ENCODE data around the gene MICAL2. TPM values are rescaled to one million over a fixed set of nuclear protein-coding genes. Genes with fewer than 3 reads are reported as not detected.

The MICAL2 gene
- total and polyA plus RNA-seq, 2 of the 8 experiments (the other 6 are each of a cell fraction or from before 2014, with no cell fraction given): 1.3 to 4.1 TPM

DNA sequence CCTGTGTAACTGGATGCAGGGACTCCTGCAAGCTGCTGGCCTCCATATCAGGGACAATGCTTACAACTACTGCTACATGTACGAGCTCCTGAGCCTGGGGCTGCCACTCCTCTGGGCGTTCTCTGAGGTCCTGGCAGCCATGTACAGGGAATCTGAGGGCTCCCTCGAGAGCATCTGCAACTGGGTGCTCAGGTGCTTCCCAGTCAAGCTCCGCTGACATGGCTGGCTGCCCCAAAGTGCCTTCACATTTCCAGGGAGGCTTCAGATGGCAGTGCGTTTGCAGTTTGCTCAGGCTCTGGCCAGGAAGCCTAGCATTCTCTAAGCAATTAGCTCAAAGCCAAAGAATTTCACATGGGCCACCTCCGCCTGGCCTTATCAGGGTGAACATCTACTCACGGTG lies 149.6 kb downstream of the MICAL2 start:
- no peak overlapping the region for H3K4ac ChIP-seq (replicated peaks; ENCODE audit: insufficient read length, low read depth, low read length)

More for the DNA sequence above, 149.6 kb downstream of the MICAL2 start:
- no peak overlapping the region for H4K91ac ChIP-seq (replicated peaks; ENCODE audit: insufficient read length, low read length)
- no peak overlapping the region for H2BK12ac ChIP-seq (ENCODE audit: low read depth, low read length)
- no peaks in the 10 kb centered on the region for H3K9me3 ChIP-seq (ENCODE audit: insufficient read depth in 2 of 2, low read depth in 1 of 2, low read length in 1 of 2)
- H4K20me1 ChIP-seq (replicated peaks in 1 of 2; ENCODE audit: control insufficient read depth in 1 of 2, insufficient read depth in 2 of 2, low read length in 2 of 2): no peaks in the 10 kb centered on the region
- H2AFZ ChIP-seq (ENCODE audit: low read length): no peak overlapping the region
- H3K14ac ChIP-seq (ENCODE audit: insufficient read length): no peak overlapping the region
- ChIA-PET POLR2A (ENCODE audit: partially characterized antibody) (no interaction called here), CTCF (ENCODE audit: partially characterized antibody) (interaction anchor here (1.2 to 2.6 kb wide), 4 partner anchors 9 to 215 kb away, joined by 3 to 10 read pairs (median 6); no protein-coding TSS in a partner anchor)
- H3K4me2 ChIP-seq (ENCODE audit: insufficient read depth in 1 of 2, low read depth in 2 of 2, low read length in 2 of 2): no peak overlapping the region
- no peak overlapping the region for H2BK5ac ChIP-seq (ENCODE audit: low read depth, low read length)
- H3K79me2 ChIP-seq (ENCODE audit: control insufficient read depth in 1 of 2, insufficient read depth in 2 of 2, low read length in 2 of 2): no peaks in the 10 kb centered on the region
- no peak for TF ChIP-seq KDM5A (IDR thresholded peaks at IDR 0.05; ENCODE audit: low read length)
- no peak for TF ChIP-seq POLR2AphosphoS5 (IDR thresholded peaks at IDR 0.05; ENCODE audit: low read depth, low read length)
- no peak for TF ChIP-seq SIRT6 (IDR thresholded peaks at IDR 0.05; ENCODE audit: low read length)
- no peak for TF ChIP-seq SP2 (IDR thresholded peaks at IDR 0.05; ENCODE audit: low read length)
- no peak for TF ChIP-seq YY1 (IDR thresholded peaks at IDR 0.05; ENCODE audit: low read depth, low read length)
- no peaks in the 10 kb centered on the region for H3K79me1 ChIP-seq (ENCODE audit: low read depth, low read length)
- DNase-seq (ENCODE audit: low read depth in 1 of 2, low spot score in 2 of 2): no peak
- H3K36me3 ChIP-seq (ENCODE audit: control insufficient read depth in 2 of 4, insufficient read depth in 4 of 4, low read length in 3 of 4): no peaks in the 10 kb centered on the region
- no peak overlapping the region for H3K27ac ChIP-seq (ENCODE audit: low read depth, low read length)
- H2BK20ac ChIP-seq (ENCODE audit: low read length): no peak overlapping the region
- no peak overlapping the region for H4K5ac ChIP-seq (ENCODE audit: insufficient read length, low read depth, low read length)
- no peak overlapping the region for H3K23ac ChIP-seq (ENCODE audit: insufficient read length)
- no peak overlapping the region for H3K4me3 ChIP-seq (ENCODE audit: extremely low read depth in 1 of 4, insufficient read depth in 2 of 4, low read depth in 3 of 4, low read length in 4 of 4)
- H4K8ac ChIP-seq (ENCODE audit: extremely low read depth, insufficient read depth, low read length): no peak overlapping the region
- no peak overlapping the region for H3K18ac ChIP-seq (ENCODE audit: extremely low read depth, low read length)
- no peak overlapping the region for H2AK5ac ChIP-seq (ENCODE audit: low read depth, low read length)
- no peak overlapping the region for H2BK15ac ChIP-seq (ENCODE audit: low read length)
- H3K56ac ChIP-seq (replicated peaks; ENCODE audit: insufficient read length, low read depth, low read length): no peak overlapping the region
- peaks cover 0 to 4% (median 0%) of the 10 kb centered on the region in 4 experiments; a peak in 1 of 7 replicates for H3K4me1 ChIP-seq (replicated peaks in 1 of 4; ENCODE audit: control insufficient read depth in 3 of 4, insufficient read depth in 4 of 4, low read length in 3 of 4)
- H3K9ac ChIP-seq (replicated peaks in 1 of 4; ENCODE audit: extremely low read depth in 1 of 4, low read depth in 3 of 4, low read length in 3 of 4): no peak overlapping the region
- WGBS, 2 experiments (ENCODE audit: extremely low coverage in 1 of 2, insufficient coverage in 1 of 2, insufficient read length in 1 of 2, insufficient replicate concordance in 2 of 2, low coverage in 1 of 2, low lambda C conversion rate in 2 of 2, missing lambda C conversion rate in 1 of 2): 93% methylated on average over 7 of the region's 7 CpGs; no CpG with 5 or more reads in 1 of the 2 experiments
- H3K23me2 ChIP-seq (ENCODE audit: low read depth, low read length): no peaks in the 10 kb centered on the region
- no peak overlapping the region for H2BK120ac ChIP-seq (replicated peaks; ENCODE audit: low read depth, low read length)
- no peak for FAIRE-seq
- H3K27me3 ChIP-seq (replicated peaks in 1 of 4; ENCODE audit: control insufficient read depth in 3 of 4, extremely low read depth in 1 of 4, insufficient read depth in 3 of 4, low read length in 3 of 4): no peaks in the 10 kb centered on the region

Measured in H1 (cell line).